CD4-positive, CD25-positive, alpha-beta regulatory T cell (primary cell): ENCODE results near the gene FIP1L1. TPM values are rescaled to one million over a fixed set of nuclear protein-coding genes. Genes with fewer than 3 reads are reported as not detected.
"Not testable (repeated sequence)": the region's sequence is repeated elsewhere in the genome, so short reads cannot be mapped to it uniquely, and the experiment has no call there.

Source experiments
- ATAC-seq, 2 donors: fragments of 150-1000 bp; cut with Tn5 transposase; one replicate each; pipeline ENCODE4 v1.10.0; 2021; ENCODE audit warnings: low read depth in 2 of 2, moderate number of reproducible peaks in 2 of 2, moderate library complexity in 1 of 2
- DNase-seq, 3 donors: peaks; one replicate each; pipeline versions ENCODE4 v3.0.0 to v3.0.0-alpha.2; 2012 to 2022; ENCODE audit warnings: mixed read lengths in 1 of 3
- H3K27ac ChIP-seq: one replicate; pipeline ENCODE4 v1.7.0; 2013; ENCODE audit warnings: mild to moderate bottlenecking, low read length; ENCODE audit not compliant: insufficient read depth, poor library complexity, severe bottlenecking
- H3K27me3 ChIP-seq: one replicate; pipeline ENCODE4 v1.7.0; 2013; ENCODE audit warnings: low read length; ENCODE audit not compliant: control insufficient read depth, insufficient read depth
- H3K36me3 ChIP-seq: one replicate; pipeline ENCODE4 v1.7.0; 2013; ENCODE audit warnings: mild to moderate bottlenecking, low read length, moderate library complexity; ENCODE audit not compliant: control insufficient read depth, insufficient read depth
- H3K4me1 ChIP-seq: 2 replicates; pipeline ENCODE4 v1.7.0; 2013; ENCODE audit warnings: mild to moderate bottlenecking, low read length; ENCODE audit not compliant: insufficient read depth, control insufficient read depth, poor library complexity, severe bottlenecking
- H3K4me3 ChIP-seq: one replicate; pipeline ENCODE4 v1.7.0; 2013; ENCODE audit warnings: low read depth, mild to moderate bottlenecking, low read length, moderate library complexity
- H3K9me3 ChIP-seq, 2 experiments: 1 replicate in 1 of 2; 2 replicates in 1 of 2; pipeline ENCODE4 v1.7.0; 2013; ENCODE audit warnings: low read length in 2 of 2, mild to moderate bottlenecking in 1 of 2, moderate library complexity in 1 of 2; ENCODE audit not compliant: control insufficient read depth in 2 of 2
- H3K27ac Mint-ChIP-seq, 3 donors: one replicate each; pipeline ENCODE4 v1.8.0; 2020 to 2022; ENCODE audit warnings: mild to moderate bottlenecking in 3 of 3, mixed read lengths in 3 of 3, moderate library complexity in 2 of 3
- H3K27me3 Mint-ChIP-seq: one replicate; pipeline ENCODE4 v1.8.0; 2022; ENCODE audit warnings: mild to moderate bottlenecking, mixed read lengths
- H3K36me3 Mint-ChIP-seq: one replicate; pipeline ENCODE4 v1.8.0; 2020; ENCODE audit warnings: mixed read lengths
- H3K4me1 Mint-ChIP-seq, 4 donors: one replicate each; pipeline ENCODE4 v1.8.0; 2020 to 2022; ENCODE audit warnings: mixed read lengths in 4 of 4, mild to moderate bottlenecking in 1 of 4
- H3K4me3 Mint-ChIP-seq, 4 donors: one replicate each; pipeline ENCODE4 v1.8.0; 2020 to 2022; ENCODE audit warnings: mild to moderate bottlenecking in 4 of 4, mixed read lengths in 4 of 4, moderate library complexity in 3 of 4
- H3K9me3 Mint-ChIP-seq, 7 donors: one replicate each; pipeline ENCODE4 v1.8.0; 2020 to 2022; ENCODE audit warnings: mixed read lengths in 7 of 7, mild to moderate bottlenecking in 3 of 7, moderate library complexity in 2 of 7
- polyA plus RNA-seq, 4 donors: library from polyadenylated mRNA; unstranded; fragments of 300-500 nt; fragmentation: Illumina TruSeq; gene quantifications; one replicate each; pipeline ENCODE4 v1.2.3, GENCODE V29; 2021
- total RNA-seq: library from RNA; stranded (reverse); gene quantifications from one replicate; pipeline ENCODE4 v1.2.3, GENCODE V29; 2022

The FIP1L1 gene
- total and polyA plus RNA-seq, 5 donors from 2014 or later: 68.7 to 78.1 (median 70.9) TPM

- Histone ChIP-seq H3K4me3 (peak overlapping the region; percentile 95), H3K4me1 (peaks cover 31% of the 10 kb centered on the region), H3K27me3 (no peaks in the 10 kb centered on the region), H3K27ac (no peak overlapping the region), H3K9me3 (no peaks in the 10 kb centered on the region), H3K36me3 (peaks cover 26% of the 10 kb centered on the region)
- H3K36me3 Mint-ChIP-seq: peaks cover 13% of the 10 kb centered on the region
- H3K4me1 Mint-ChIP-seq: peaks cover 35 to 62% (median 37%) of the 10 kb centered on the region in 4 donors
- peaks cover 0 to 1% (median 0%) of the 10 kb centered on the region in 7 donors for H3K9me3 Mint-ChIP-seq
- DNase-seq (no peak), ATAC-seq (no peak)
- H3K27ac Mint-ChIP-seq: no peak overlapping the region
- peak overlapping the region; percentile 1 to 97 (median 56) for H3K4me3 Mint-ChIP-seq
- peaks cover 15% of the 10 kb centered on the region for H3K27me3 Mint-ChIP-seq
Measured at GRCh38 chr4:53380221-53380620, 2.8 kb downstream of the FIP1L1 start.

- not testable (repeated sequence) for H3K27ac ChIP-seq, H3K27ac Mint-ChIP-seq, H3K27me3 Mint-ChIP-seq, H3K9me3 ChIP-seq, ATAC-seq, H3K4me1 ChIP-seq, H3K9me3 Mint-ChIP-seq, DNase-seq, H3K27me3 ChIP-seq, H3K4me3 Mint-ChIP-seq, H3K4me3 ChIP-seq
- peaks cover 12% of the 10 kb centered on the region for H3K36me3 ChIP-seq
- H3K4me1 Mint-ChIP-seq: peaks cover 26 to 68% (median 55%) of the 10 kb centered on the region in 4 donors
- peaks cover 48% of the 10 kb centered on the region for H3K36me3 Mint-ChIP-seq
Measured at GRCh38 chr4:53409479-53409878, 32.0 kb downstream of the FIP1L1 start.

- no peak overlapping the region for H3K27ac Mint-ChIP-seq
- H3K4me3 Mint-ChIP-seq: no peak overlapping the region
- H3K27me3 ChIP-seq: no peaks in the 10 kb centered on the region
- H3K36me3 Mint-ChIP-seq: peaks cover 14% of the 10 kb centered on the region
- DNase-seq (no peak), ATAC-seq (no peak)
- H3K27ac ChIP-seq: no peak overlapping the region
- no peak overlapping the region for H3K4me3 ChIP-seq
- no peaks in the 10 kb centered on the region for H3K27me3 Mint-ChIP-seq
- no peaks in the 10 kb centered on the region for H3K9me3 Mint-ChIP-seq
- no peaks in the 10 kb centered on the region for H3K4me1 ChIP-seq
- H3K36me3 ChIP-seq: peaks cover 13% of the 10 kb centered on the region
- peaks cover 18 to 27% (median 20%) of the 10 kb centered on the region in 4 donors for H3K4me1 Mint-ChIP-seq
- no peaks in the 10 kb centered on the region for H3K9me3 ChIP-seq
Measured at GRCh38 chr4:53419208-53419607, 41.8 kb downstream of the FIP1L1 start.

- no peaks in the 10 kb centered on the region for H3K27me3 Mint-ChIP-seq
- no peak overlapping the region for H3K27ac Mint-ChIP-seq
- DNase-seq (no peak), ATAC-seq (no peak)
- no peaks in the 10 kb centered on the region for H3K9me3 ChIP-seq
- no peaks in the 10 kb centered on the region for H3K27me3 ChIP-seq
- H3K9me3 Mint-ChIP-seq: no peaks in the 10 kb centered on the region
- peaks cover 17 to 26% (median 20%) of the 10 kb centered on the region in 4 donors for H3K4me1 Mint-ChIP-seq
- H3K4me3 ChIP-seq: no peak overlapping the region
- no peaks in the 10 kb centered on the region for H3K4me1 ChIP-seq
- H3K36me3 ChIP-seq: peaks cover 6% of the 10 kb centered on the region
- no peak overlapping the region for H3K27ac ChIP-seq
- peaks cover 11% of the 10 kb centered on the region for H3K36me3 Mint-ChIP-seq
- no peak overlapping the region for H3K4me3 Mint-ChIP-seq
Measured at GRCh38 chr4:53421791-53422190, 44.4 kb downstream of the FIP1L1 start.

GRCh38 chr4:53422367-53422766 lies 44.9 kb downstream of the FIP1L1 start:
- H3K4me1 ChIP-seq: no peaks in the 10 kb centered on the region
- Mint-ChIP-seq H3K27ac (no peak overlapping the region), H3K9me3 (no peaks in the 10 kb centered on the region), H3K36me3 (peaks cover 11% of the 10 kb centered on the region), H3K4me3 (no peak overlapping the region), H3K4me1 (peaks cover 17 to 26% (median 20%) of the 10 kb centered on the region in 4 donors), H3K27me3 (no peaks in the 10 kb centered on the region)
- H3K4me3 ChIP-seq: no peak overlapping the region
- DNase-seq (no peak), ATAC-seq (no peak)
- H3K9me3 ChIP-seq: no peaks in the 10 kb centered on the region
- H3K36me3 ChIP-seq: peaks cover 12% of the 10 kb centered on the region
- no peaks in the 10 kb centered on the region for H3K27me3 ChIP-seq
- no peak overlapping the region for H3K27ac ChIP-seq

- H3K27me3 ChIP-seq: no peaks in the 10 kb centered on the region
- H3K36me3 ChIP-seq: peaks cover 29% of the 10 kb centered on the region
- no peaks in the 10 kb centered on the region for H3K4me1 ChIP-seq
- H3K4me3 Mint-ChIP-seq: no peak overlapping the region
- ATAC-seq: no peak
- no peak for DNase-seq
- no peak overlapping the region for H3K4me3 ChIP-seq
- peaks cover 17% of the 10 kb centered on the region for H3K36me3 Mint-ChIP-seq
- H3K27me3 Mint-ChIP-seq: no peaks in the 10 kb centered on the region
- peak overlapping the region; percentile 4 to 35 (median 32) for H3K27ac Mint-ChIP-seq
- H3K9me3 ChIP-seq: no peaks in the 10 kb centered on the region
- peaks cover 12 to 26% (median 20%) of the 10 kb centered on the region in 4 donors for H3K4me1 Mint-ChIP-seq
- H3K27ac ChIP-seq: no peak overlapping the region
- no peaks in the 10 kb centered on the region for H3K9me3 Mint-ChIP-seq
Measured at GRCh38 chr4:53424280-53424679, 46.8 kb downstream of the FIP1L1 start.

GRCh38 chr4:53427366-53427765 lies 49.9 kb downstream of the FIP1L1 start:
- peaks cover 32% of the 10 kb centered on the region for H3K36me3 Mint-ChIP-seq
- H3K4me3 Mint-ChIP-seq: no peak overlapping the region
- peaks cover 47% of the 10 kb centered on the region for H3K36me3 ChIP-seq
- no peak overlapping the region for H3K4me3 ChIP-seq
- H3K27me3 Mint-ChIP-seq: no peaks in the 10 kb centered on the region
- H3K4me1 Mint-ChIP-seq: peaks cover 30 to 39% (median 33%) of the 10 kb centered on the region in 4 donors
- H3K9me3 ChIP-seq: no peaks in the 10 kb centered on the region
- no peaks in the 10 kb centered on the region for H3K9me3 Mint-ChIP-seq
- ATAC-seq (no peak), DNase-seq (no peak)
- H3K27ac ChIP-seq: no peak overlapping the region
- H3K4me1 ChIP-seq: peaks cover 3% of the 10 kb centered on the region
- H3K27me3 ChIP-seq: no peaks in the 10 kb centered on the region
- no peak overlapping the region for H3K27ac Mint-ChIP-seq

GRCh38 chr4:53431052-53431451 lies 53.6 kb downstream of the FIP1L1 start:
- ATAC-seq (peak; percentile 55 to 61), DNase-seq (peak in 2 of 3 donors; percentile 15 to 37)
- Histone ChIP-seq H3K9me3 (no peaks in the 10 kb centered on the region), H3K4me1 (peaks cover 3% of the 10 kb centered on the region), H3K36me3 (peaks cover 65% of the 10 kb centered on the region), H3K4me3 (no peak overlapping the region), H3K27me3 (no peaks in the 10 kb centered on the region), H3K27ac (no peak overlapping the region)
- Mint-ChIP-seq H3K9me3 (no peaks in the 10 kb centered on the region), H3K4me3 (no peak overlapping the region), H3K36me3 (peaks cover 39% of the 10 kb centered on the region), H3K4me1 (peaks cover 25 to 38% (median 27%) of the 10 kb centered on the region in 4 donors), H3K27me3 (no peaks in the 10 kb centered on the region), H3K27ac (no peak overlapping the region)
